GM15510 (cell line): ENCODE data around the gene TMEM80.

ENCODE experiments used
- POLR2A ChIP-seq: IDR thresholded peaks from 3 replicates; pipeline ENCODE4 v1.6.1; 2011; ENCODE audit warnings: borderline replicate concordance; ENCODE audit not compliant: insufficient read length; ENCODE audit errors: extremely low read depth

Gene TMEM80

GRCh38 chr11:742156-742546, 46.5 kb downstream of the TMEM80 start:
- no peak for TF ChIP-seq POLR2A

- TF ChIP-seq POLR2A, result no peak
These were observed 47.1 kb downstream of the TMEM80 start for GRCh38 chr11:742571-743201.

- no peak for TF ChIP-seq POLR2A
These were observed 49.8 kb downstream of the TMEM80 start for GRCh38 chr11:745428-745827.

GRCh38 chr11:746289-747157, 50.9 kb downstream of the TMEM80 start:
- no peak for TF ChIP-seq POLR2A

- TF ChIP-seq POLR2A, result peak; percentile 88
These were observed 51.8 kb downstream of the TMEM80 start, which contains the start of gene TALDO1 for GRCh38 chr11:747158-748006. Gene TALDO1 (plus strand): TSS chr11:747464. CDS start chr11:747482, 18 bp downstream.

GRCh38 chr11:748007-748359, 52.4 kb downstream of the TMEM80 start:
- TF ChIP-seq POLR2A, result no peak

GRCh38 chr11:749731-750130, 54.1 kb downstream of the TMEM80 start:
- TF ChIP-seq POLR2A, result no peak
